ENCODE data around the gene PKN2. TPM values are rescaled to one million over a fixed set of nuclear protein-coding genes. Genes with fewer than 3 reads are reported as not detected.

Gene PKN2
- total RNA-seq, 4 donors from 2014 or later: 31.4 to 80.4 (median 64.1) TPM

GRCh38 chr1:88801575-88802208 lies 117.6 kb downstream of the PKN2 start:
- Histone ChIP-seq H3K27me3 (no peaks in the 10 kb centered on the region), H3K36me3 (peaks cover 0 to 42% (median 17%) of the 10 kb centered on the region in 4 donors), H3K27ac (no peak overlapping the region), H3K4me3 (no peak overlapping the region), H3K9me3 (no peaks in the 10 kb centered on the region), H3K4me1 (no peaks in the 10 kb centered on the region)
- TF ChIP-seq POLR2A (IDR thresholded peaks at IDR 0.05) (no peak), EP300 (IDR thresholded peaks at IDR 0.05; ENCODE audit: low read depth) (no peak), CTCF (IDR thresholded peaks at IDR 0.05) (no peak), POLR2AphosphoS5 (IDR thresholded peaks at IDR 0.05) (no peak)
- 94 to 96% methylated on average over 9 of the region's 9 CpGs for WGBS, 2 donors (ENCODE audit: low coverage in 1 of 2)
- intact Hi-C loops (cut with DNase I; ENCODE audit: low total_unique reads) (no loop called here), in situ Hi-C loops (cut with MboI; ENCODE audit: low pct_ligation_motif_present in 1 of 4, low pct_unique_long_range_greater_than_20kb in 1 of 4, low sequenced_read_pairs in 3 of 4) (no loop called here)
- no peak for DNase-seq

GRCh38 chr1:88802404-88802803 lies 118.3 kb downstream of the PKN2 start:
- WGBS, 2 donors (ENCODE audit: low coverage in 1 of 2): 92 to 100% methylated on average over 7 of the region's 7 CpGs
- Histone ChIP-seq H3K4me3 (no peak overlapping the region), H3K4me1 (no peaks in the 10 kb centered on the region), H3K27ac (no peak overlapping the region), H3K36me3 (peaks cover 0 to 45% (median 21%) of the 10 kb centered on the region in 4 donors), H3K9me3 (no peaks in the 10 kb centered on the region), H3K27me3 (no peaks in the 10 kb centered on the region)
- intact Hi-C loops (cut with DNase I; ENCODE audit: low total_unique reads): no loop called here
- in situ Hi-C loops (cut with MboI; ENCODE audit: low pct_ligation_motif_present in 1 of 4, low pct_unique_long_range_greater_than_20kb in 1 of 4, low sequenced_read_pairs in 3 of 4): no loop called here
- DNase-seq: no peak
- no peak for TF ChIP-seq CTCF (IDR thresholded peaks at IDR 0.05)
- no peak for TF ChIP-seq EP300 (IDR thresholded peaks at IDR 0.05; ENCODE audit: low read depth)
- TF ChIP-seq POLR2AphosphoS5 (IDR thresholded peaks at IDR 0.05): no peak
- no peak for TF ChIP-seq POLR2A (IDR thresholded peaks at IDR 0.05)

GRCh38 chr1:88802950-88803349 lies 118.9 kb downstream of the PKN2 start:
- no peak overlapping the region for H3K27ac ChIP-seq
- no peaks in the 10 kb centered on the region for H3K4me1 ChIP-seq
- DNase-seq: no peak
- no peaks in the 10 kb centered on the region for H3K9me3 ChIP-seq
- intact Hi-C loops (cut with DNase I; ENCODE audit: low total_unique reads): no loop called here
- no peak overlapping the region for H3K4me3 ChIP-seq
- H3K36me3 ChIP-seq: peaks cover 0 to 45% (median 21%) of the 10 kb centered on the region in 4 donors
- TF ChIP-seq CTCF (IDR thresholded peaks at IDR 0.05) (no peak), EP300 (IDR thresholded peaks at IDR 0.05; ENCODE audit: low read depth) (no peak), POLR2A (IDR thresholded peaks at IDR 0.05) (no peak), POLR2AphosphoS5 (IDR thresholded peaks at IDR 0.05) (no peak)
- in situ Hi-C loops (cut with MboI; ENCODE audit: low pct_ligation_motif_present in 1 of 4, low pct_unique_long_range_greater_than_20kb in 1 of 4, low sequenced_read_pairs in 3 of 4): no loop called here
- 83 to 91% methylated on average over 2 of the region's 2 CpGs for WGBS, 2 donors (ENCODE audit: low coverage in 1 of 2)
- H3K27me3 ChIP-seq: no peaks in the 10 kb centered on the region

GRCh38 chr1:88803444-88803843 lies 119.4 kb downstream of the PKN2 start:
- H3K27me3 ChIP-seq: no peaks in the 10 kb centered on the region
- no peaks in the 10 kb centered on the region for H3K4me1 ChIP-seq
- no peak overlapping the region for H3K27ac ChIP-seq
- H3K9me3 ChIP-seq: no peaks in the 10 kb centered on the region
- in situ Hi-C loops (cut with MboI; ENCODE audit: low pct_ligation_motif_present in 1 of 4, low pct_unique_long_range_greater_than_20kb in 1 of 4, low sequenced_read_pairs in 3 of 4) (no loop called here), intact Hi-C loops (cut with DNase I; ENCODE audit: low total_unique reads) (no loop called here)
- peaks cover 0 to 49% (median 21%) of the 10 kb centered on the region in 4 donors for H3K36me3 ChIP-seq
- 94 to 97% methylated on average over 5 of the region's 5 CpGs for WGBS, 2 donors (ENCODE audit: low coverage in 1 of 2)
- TF ChIP-seq EP300 (IDR thresholded peaks at IDR 0.05; ENCODE audit: low read depth): no peak
- TF ChIP-seq POLR2AphosphoS5 (IDR thresholded peaks at IDR 0.05): no peak
- no peak for TF ChIP-seq CTCF (IDR thresholded peaks at IDR 0.05)
- no peak for TF ChIP-seq POLR2A (IDR thresholded peaks at IDR 0.05)
- H3K4me3 ChIP-seq: no peak overlapping the region
- DNase-seq: no peak

Measured in transverse colon (tissue), 4 donors.